ENCODE data around the gene GLRA3. TPM values are rescaled to one million over a fixed set of nuclear protein-coding genes. Genes with fewer than 3 reads are reported as not detected.

Gene GLRA3
- total and polyA plus RNA-seq, 2 experiments from 2014 or later, result 0.03 to 0.19 TPM

- H3K4me3 ChIP-seq, result no peak overlapping the region
- no peaks in the 10 kb centered on the region for H3K27me3 ChIP-seq (ENCODE audit: insufficient read depth)
- no peaks in the 10 kb centered on the region for H3K79me2 ChIP-seq (replicated peaks; ENCODE audit: insufficient read depth)
- H3K9me2 ChIP-seq (ENCODE audit: insufficient read depth), result no peaks in the 10 kb centered on the region
- H4K20me1 ChIP-seq (replicated peaks; ENCODE audit: insufficient read depth), result no peaks in the 10 kb centered on the region
- no peaks in the 10 kb centered on the region for H3K36me3 ChIP-seq (ENCODE audit: insufficient read depth)
- peaks cover 2% of the 10 kb centered on the region; the same call in 2 of the 3 replicates for H3K4me1 Mint-ChIP-seq
- no peaks in the 10 kb centered on the region for H3K27me3 Mint-ChIP-seq (ENCODE audit: insufficient read depth, low read depth, poor library complexity)
- H2AFZ ChIP-seq, result no peak overlapping the region
- no peak for DNase-seq (ENCODE audit: low spot score)
- ATAC-seq, result no peak
- H3K4me2 ChIP-seq, result no peak overlapping the region
- no peak overlapping the region for H3K27ac Mint-ChIP-seq
- H3K36me3 Mint-ChIP-seq (ENCODE audit: low read depth), result no peaks in the 10 kb centered on the region
- H3K4me1 ChIP-seq (ENCODE audit: insufficient read depth), result 0 out of 2 replicates have a peak, but pooled peaks cover 2% of the 10 kb centered on the region
- H3K4me3 Mint-ChIP-seq, result no peak overlapping the region
- no peak for TF ChIP-seq CREB1 (CRISPR knock-in tag; IDR thresholded peaks at IDR 0.05; ENCODE audit: low read depth)
- no peak for TF ChIP-seq CTCF (conservative IDR thresholded peaks at IDR 0.05; ENCODE audit: low read depth in 2 of 2)
- TF ChIP-seq STAT1 (IDR thresholded peaks at IDR 0.05; ENCODE audit: unreplicated experiment), result no peak
- TF ChIP-seq REST (IDR thresholded peaks at IDR 0.05; ENCODE audit: unreplicated experiment), result no peak
- TF ChIP-seq EZH2 (IDR thresholded peaks at IDR 0.05; ENCODE audit: low read depth, unreplicated experiment), result no peak
- no peak for TF ChIP-seq ZNF331 (CRISPR knock-in tag; IDR thresholded peaks at IDR 0.05; ENCODE audit: low read depth)
- no peak for TF ChIP-seq ZNF462 (CRISPR knock-in tag; IDR thresholded peaks at IDR 0.05)
- no peaks in the 10 kb centered on the region for H3K9me3 Mint-ChIP-seq
- H3K27ac ChIP-seq (ENCODE audit: low read depth), result no peak overlapping the region
- H3F3A ChIP-seq (replicated peaks; ENCODE audit: low read depth), result no peaks in the 10 kb centered on the region
These were observed 120.7 kb downstream of the GLRA3 start for GRCh38 chr4:174708381-174708780.

Measured in GM23338 (cell line).